Measurements from ENCODE around the gene LAMB4.

Gene LAMB4

DNA sequence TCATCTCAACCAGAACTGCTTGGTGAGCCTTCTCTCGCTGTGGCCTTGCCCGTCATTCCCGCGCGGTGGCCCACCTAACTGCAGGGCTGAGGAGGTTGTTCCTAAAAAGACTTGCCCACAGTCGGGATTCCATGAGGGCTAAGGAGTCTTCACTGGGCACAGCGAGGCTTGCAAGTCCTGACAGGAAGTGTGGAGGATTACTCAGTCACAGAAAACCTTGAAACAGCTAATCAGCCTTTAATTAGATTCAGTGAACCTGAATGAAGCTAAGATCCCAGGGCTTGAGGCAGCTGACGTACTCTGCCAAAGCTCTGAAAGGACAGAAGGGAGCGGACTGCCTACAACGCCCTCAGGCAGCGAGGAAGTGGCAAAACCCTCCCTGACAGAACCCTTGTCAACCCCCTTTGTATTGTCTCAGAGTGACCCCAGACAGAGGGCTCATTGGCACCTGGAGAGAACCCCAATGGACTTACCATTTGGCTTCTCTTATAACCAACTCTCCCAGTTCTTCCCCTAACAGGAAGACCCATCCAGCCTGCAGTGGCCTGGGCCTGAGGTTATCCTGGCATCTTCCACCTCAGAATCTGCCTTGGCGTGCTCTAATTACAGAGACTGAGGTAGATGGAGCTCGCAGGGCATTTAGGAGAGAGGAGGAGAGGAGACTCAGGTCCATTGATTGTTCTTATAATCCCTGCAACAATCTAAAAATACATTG is 2.5 kb upstream of the LAMB4 start:
- no peaks in the 10 kb centered on the region for H3K27me3 ChIP-seq (ENCODE audit: insufficient read depth, poor library complexity, severe bottlenecking)
- TF ChIP-seq POLR2AphosphoS5 (IDR thresholded peaks at IDR 0.05; ENCODE audit: low read depth) (no peak), SPI1 (IDR thresholded peaks at IDR 0.05; ENCODE audit: borderline replicate concordance, low read depth) (no peak), GABPA (IDR thresholded peaks at IDR 0.05; ENCODE audit: low read depth) (no peak)
- TF ChIP-seq, protein P1, sequence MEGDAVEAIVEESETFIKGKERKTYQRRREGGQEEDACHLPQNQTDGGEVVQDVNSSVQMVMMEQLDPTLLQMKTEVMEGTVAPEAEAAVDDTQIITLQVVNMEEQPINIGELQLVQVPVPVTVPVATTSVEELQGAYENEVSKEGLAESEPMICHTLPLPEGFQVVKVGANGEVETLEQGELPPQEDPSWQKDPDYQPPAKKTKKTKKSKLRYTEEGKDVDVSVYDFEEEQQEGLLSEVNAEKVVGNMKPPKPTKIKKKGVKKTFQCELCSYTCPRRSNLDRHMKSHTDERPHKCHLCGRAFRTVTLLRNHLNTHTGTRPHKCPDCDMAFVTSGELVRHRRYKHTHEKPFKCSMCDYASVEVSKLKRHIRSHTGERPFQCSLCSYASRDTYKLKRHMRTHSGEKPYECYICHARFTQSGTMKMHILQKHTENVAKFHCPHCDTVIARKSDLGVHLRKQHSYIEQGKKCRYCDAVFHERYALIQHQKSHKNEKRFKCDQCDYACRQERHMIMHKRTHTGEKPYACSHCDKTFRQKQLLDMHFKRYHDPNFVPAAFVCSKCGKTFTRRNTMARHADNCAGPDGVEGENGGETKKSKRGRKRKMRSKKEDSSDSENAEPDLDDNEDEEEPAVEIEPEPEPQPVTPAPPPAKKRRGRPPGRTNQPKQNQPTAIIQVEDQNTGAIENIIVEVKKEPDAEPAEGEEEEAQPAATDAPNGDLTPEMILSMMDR (IDR thresholded peaks at IDR 0.05; ENCODE audit: insufficient read depth, low read length), result no peak
- TF ChIP-seq, protein P2, sequence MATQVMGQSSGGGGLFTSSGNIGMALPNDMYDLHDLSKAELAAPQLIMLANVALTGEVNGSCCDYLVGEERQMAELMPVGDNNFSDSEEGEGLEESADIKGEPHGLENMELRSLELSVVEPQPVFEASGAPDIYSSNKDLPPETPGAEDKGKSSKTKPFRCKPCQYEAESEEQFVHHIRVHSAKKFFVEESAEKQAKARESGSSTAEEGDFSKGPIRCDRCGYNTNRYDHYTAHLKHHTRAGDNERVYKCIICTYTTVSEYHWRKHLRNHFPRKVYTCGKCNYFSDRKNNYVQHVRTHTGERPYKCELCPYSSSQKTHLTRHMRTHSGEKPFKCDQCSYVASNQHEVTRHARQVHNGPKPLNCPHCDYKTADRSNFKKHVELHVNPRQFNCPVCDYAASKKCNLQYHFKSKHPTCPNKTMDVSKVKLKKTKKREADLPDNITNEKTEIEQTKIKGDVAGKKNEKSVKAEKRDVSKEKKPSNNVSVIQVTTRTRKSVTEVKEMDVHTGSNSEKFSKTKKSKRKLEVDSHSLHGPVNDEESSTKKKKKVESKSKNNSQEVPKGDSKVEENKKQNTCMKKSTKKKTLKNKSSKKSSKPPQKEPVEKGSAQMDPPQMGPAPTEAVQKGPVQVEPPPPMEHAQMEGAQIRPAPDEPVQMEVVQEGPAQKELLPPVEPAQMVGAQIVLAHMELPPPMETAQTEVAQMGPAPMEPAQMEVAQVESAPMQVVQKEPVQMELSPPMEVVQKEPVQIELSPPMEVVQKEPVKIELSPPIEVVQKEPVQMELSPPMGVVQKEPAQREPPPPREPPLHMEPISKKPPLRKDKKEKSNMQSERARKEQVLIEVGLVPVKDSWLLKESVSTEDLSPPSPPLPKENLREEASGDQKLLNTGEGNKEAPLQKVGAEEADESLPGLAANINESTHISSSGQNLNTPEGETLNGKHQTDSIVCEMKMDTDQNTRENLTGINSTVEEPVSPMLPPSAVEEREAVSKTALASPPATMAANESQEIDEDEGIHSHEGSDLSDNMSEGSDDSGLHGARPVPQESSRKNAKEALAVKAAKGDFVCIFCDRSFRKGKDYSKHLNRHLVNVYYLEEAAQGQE (IDR thresholded peaks at IDR 0.05; ENCODE audit: insufficient replicate concordance, low read depth), result no peak
- no peak for DNase-seq (ENCODE audit: low read depth in 1 of 2, low spot score in 1 of 2)
- H3K4me3 ChIP-seq (replicated peaks; ENCODE audit: insufficient read depth, low read length), result no peak overlapping the region
- H3K27ac ChIP-seq (replicated peaks), result no peak overlapping the region

DNA sequence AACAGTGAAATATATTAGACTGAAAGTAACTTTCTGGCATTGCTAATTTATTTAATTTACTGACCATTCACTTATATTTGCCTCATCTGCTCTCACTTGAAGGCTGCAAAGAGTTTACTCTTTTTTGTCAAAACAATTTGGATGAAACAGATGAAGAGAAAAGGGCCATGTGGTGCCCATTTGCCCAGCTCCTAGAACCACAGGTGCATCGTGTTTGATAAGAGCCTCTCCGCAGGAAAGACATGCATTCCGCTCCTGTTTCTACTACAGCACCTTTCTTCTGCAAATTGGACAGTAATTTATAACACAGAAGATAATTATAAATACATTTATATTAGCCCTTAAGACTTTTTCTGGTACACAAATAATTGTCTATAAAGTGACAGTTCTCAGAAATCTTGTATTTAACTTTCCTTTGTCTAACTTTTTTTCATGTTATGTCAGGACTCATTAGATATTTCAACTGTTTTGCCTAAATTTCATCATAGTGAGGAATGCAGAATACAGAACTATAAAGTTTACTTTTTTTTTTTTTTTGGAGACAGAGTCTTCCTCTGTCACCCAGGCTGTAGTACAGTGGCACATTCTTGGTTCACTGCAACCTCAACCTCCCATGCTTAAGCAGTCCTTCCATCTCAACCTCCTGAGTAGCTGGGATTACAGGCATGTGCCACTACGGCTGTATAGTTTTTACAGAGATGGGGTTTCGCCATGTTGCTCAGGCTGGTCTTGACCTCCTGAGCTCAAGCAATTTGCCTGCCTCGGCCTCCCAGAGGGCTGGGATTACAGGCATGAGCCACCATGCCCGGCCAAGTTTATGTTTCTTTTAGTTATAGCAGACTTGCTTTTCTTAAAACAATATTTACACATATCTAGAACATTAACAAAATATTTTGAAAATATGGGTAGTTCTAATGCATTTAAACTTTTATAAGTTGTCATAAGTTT is 869 bp downstream of the LAMB4 start:
- DNase-seq (ENCODE audit: low read depth in 1 of 2, low spot score in 1 of 2), result no peak
- Histone ChIP-seq H3K4me3 (replicated peaks; ENCODE audit: insufficient read depth, low read length) (no peak overlapping the region), H3K27me3 (ENCODE audit: insufficient read depth, poor library complexity, severe bottlenecking) (no peaks in the 10 kb centered on the region), H3K27ac (replicated peaks) (no peak overlapping the region)
- TF ChIP-seq, protein P2 (IDR thresholded peaks at IDR 0.05; ENCODE audit: insufficient replicate concordance, low read depth), result no peak
- no peak for TF ChIP-seq GABPA (IDR thresholded peaks at IDR 0.05; ENCODE audit: low read depth)
- TF ChIP-seq POLR2AphosphoS5 (IDR thresholded peaks at IDR 0.05; ENCODE audit: low read depth), result no peak
- TF ChIP-seq, protein P1 (IDR thresholded peaks at IDR 0.05; ENCODE audit: insufficient read depth, low read length), result no peak
- TF ChIP-seq SPI1 (IDR thresholded peaks at IDR 0.05; ENCODE audit: borderline replicate concordance, low read depth), result no peak

DNA sequence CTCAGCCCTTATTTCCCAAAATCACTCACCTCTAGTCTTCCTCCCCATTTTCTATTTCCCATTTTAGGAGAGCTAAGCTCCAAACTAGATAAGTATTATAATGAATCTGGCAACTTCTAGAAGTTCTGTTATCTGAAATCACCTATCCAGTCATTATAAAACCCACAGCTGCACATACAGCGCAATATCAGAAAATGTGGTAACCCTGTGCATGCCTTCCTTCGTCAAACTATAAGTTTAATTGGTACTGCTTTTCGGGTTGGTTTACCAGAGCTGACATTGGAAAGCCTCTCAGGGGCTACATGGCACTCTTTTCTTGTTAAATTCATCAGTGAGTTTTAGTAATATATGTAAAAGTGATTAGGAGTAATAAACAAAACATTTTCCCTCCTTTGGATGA is 1.6 kb downstream of the LAMB4 start:
- H3K27ac ChIP-seq (replicated peaks), result no peak overlapping the region
- no peak for DNase-seq (ENCODE audit: low read depth in 1 of 2, low spot score in 1 of 2)
- H3K4me3 ChIP-seq (replicated peaks; ENCODE audit: insufficient read depth, low read length), result no peak overlapping the region
- no peaks in the 10 kb centered on the region for H3K27me3 ChIP-seq (ENCODE audit: insufficient read depth, poor library complexity, severe bottlenecking)
- TF ChIP-seq, protein P1 (IDR thresholded peaks at IDR 0.05; ENCODE audit: insufficient read depth, low read length), result no peak
- TF ChIP-seq POLR2AphosphoS5 (IDR thresholded peaks at IDR 0.05; ENCODE audit: low read depth) (no peak), SPI1 (IDR thresholded peaks at IDR 0.05; ENCODE audit: borderline replicate concordance, low read depth) (no peak), GABPA (IDR thresholded peaks at IDR 0.05; ENCODE audit: low read depth) (no peak)
- TF ChIP-seq, protein P2 (IDR thresholded peaks at IDR 0.05; ENCODE audit: insufficient replicate concordance, low read depth), result no peak
